GM19324 (cell line): ENCODE results near the gene GPR18.

Experiments used
- ATAC-seq: cut with Tn5 transposase; IDR thresholded peaks from one replicate; pipeline ENCODE4 v1.9.1; 2021; ENCODE audit warnings: mild to moderate bottlenecking, moderate library complexity; ENCODE audit not compliant: unreplicated experiment, low FRiP score

The GPR18 gene, protein sequence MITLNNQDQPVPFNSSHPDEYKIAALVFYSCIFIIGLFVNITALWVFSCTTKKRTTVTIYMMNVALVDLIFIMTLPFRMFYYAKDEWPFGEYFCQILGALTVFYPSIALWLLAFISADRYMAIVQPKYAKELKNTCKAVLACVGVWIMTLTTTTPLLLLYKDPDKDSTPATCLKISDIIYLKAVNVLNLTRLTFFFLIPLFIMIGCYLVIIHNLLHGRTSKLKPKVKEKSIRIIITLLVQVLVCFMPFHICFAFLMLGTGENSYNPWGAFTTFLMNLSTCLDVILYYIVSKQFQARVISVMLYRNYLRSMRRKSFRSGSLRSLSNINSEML

GRCh38 chr13:99258210-99258860 lies at the start of gene GPR18:
Gene GPR18 (minus strand): TSS chr13:99258379. CDS start chr13:99255872, 2,507 bp downstream.
- ATAC-seq = peak; percentile 75

DNA sequence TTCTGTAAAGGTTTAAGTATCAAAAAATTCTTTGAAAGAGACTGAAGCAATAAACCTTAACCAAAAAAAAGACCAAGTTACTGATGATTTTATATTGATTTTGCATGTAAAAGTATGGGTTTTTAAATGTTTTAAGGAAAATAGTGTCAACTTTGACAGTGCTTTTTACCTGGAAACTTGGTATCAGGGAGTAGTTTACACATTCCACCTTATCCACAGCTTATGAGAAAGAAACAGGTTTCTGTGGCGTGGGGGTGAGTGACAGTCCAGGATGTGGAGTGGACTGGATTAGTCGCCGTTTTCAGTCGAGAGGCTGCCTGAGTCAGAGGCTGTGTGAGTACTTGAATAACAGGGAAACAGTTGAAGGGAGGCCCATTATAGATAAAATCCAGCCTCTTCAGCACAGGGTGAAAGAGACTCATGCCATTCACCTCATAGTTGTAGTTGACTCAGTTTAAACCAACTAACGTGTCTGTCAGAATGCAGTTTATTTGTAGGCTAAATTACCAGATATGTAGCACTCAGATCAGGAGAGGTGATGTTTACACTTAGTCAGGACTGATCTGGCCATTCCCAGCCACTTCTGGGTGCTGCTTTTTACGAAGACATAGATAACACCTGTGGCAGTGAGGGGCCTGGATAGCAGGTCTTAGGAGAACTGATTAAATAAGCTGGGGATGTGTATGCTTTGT lies 49.6 kb upstream of the GPR18 start:
- no peak for ATAC-seq

DNA sequence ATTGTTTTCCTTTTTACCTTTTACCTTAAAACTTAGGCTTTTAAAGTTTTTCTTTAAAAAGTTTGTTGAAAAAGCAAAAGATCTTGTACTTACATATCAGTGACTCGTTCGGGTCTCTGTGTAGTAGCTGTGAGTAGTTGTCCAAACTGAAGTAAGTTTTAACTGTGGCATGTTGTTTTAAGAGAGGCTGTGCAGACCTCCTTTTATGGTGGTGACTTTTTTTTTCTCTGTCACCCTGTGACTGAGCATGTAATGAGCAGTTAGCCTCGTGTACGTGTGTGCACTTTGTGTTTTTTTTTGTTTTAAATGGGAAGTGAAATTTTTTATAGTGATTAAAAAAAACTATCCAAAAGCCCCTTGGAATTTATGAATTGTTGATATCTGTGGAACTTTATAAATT lies 49.1 kb upstream of the GPR18 start, which contains the start of gene GPR183:
TSS of gene GPR183 (minus strand) at position 153 of the 400 bp plus-strand sequence. CDS start 11,254 bp downstream, outside the sequence.
- ATAC-seq = peak; percentile 49

GRCh38 chr13:99305566-99305965 lies 47.4 kb upstream of the GPR18 start:
- ATAC-seq = no peak

- ATAC-seq = no peak
These were observed 47.0 kb upstream of the GPR18 start for GRCh38 chr13:99305158-99305557.

GRCh38 chr13:99304541-99304940 lies 46.4 kb upstream of the GPR18 start:
- no peak for ATAC-seq

- no peak for ATAC-seq
These were observed 45.8 kb upstream of the GPR18 start for GRCh38 chr13:99303863-99304521.

DNA sequence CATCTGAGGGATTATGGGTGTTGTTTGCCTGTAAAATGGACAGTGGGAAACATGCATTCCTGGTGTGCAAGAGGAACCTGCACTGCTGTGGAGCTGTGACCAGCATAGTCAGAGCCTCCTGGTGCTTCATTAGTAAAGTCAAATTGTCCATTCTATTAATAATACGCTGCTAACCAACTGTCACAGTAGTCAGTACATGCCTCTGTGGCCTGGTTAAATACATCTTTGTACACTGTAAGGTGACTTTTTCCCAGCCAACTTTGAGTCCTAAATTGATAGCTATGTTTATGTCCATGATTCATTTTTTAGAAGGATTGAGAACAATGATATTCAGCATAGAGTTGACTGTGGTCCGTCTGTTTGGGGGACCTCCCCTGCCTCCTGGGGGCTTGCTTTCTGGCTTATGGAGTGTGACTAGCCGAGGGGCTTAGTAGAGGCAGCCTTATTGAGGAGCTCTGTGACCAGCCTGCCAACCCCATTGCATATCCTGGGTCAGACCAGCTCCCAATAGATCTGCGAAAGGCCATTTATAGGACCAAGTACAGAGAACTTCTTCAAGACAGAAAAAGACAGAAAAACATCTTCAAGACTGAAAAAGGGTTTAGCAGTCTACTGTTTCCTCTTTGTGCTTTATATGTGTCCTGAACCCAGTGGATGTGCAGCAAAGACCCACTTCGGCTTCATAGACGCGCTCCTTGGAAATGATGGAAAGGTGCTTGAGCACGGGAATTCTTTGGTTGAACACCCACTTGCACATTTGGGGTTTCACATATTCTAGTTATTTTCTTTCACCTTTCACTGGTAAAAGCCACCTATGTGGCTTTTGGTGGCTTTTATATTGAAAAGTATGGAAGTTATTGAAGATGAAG lies 44.7 kb upstream of the GPR18 start:
- no peak for ATAC-seq

GRCh38 chr13:99301913-99302636 lies 43.9 kb upstream of the GPR18 start:
- no peak for ATAC-seq

- no peak for ATAC-seq
These were observed 43.1 kb upstream of the GPR18 start for GRCh38 chr13:99301056-99301838.

GRCh38 chr13:99299920-99300341 lies 41.8 kb upstream of the GPR18 start:
- no peak for ATAC-seq

DNA sequence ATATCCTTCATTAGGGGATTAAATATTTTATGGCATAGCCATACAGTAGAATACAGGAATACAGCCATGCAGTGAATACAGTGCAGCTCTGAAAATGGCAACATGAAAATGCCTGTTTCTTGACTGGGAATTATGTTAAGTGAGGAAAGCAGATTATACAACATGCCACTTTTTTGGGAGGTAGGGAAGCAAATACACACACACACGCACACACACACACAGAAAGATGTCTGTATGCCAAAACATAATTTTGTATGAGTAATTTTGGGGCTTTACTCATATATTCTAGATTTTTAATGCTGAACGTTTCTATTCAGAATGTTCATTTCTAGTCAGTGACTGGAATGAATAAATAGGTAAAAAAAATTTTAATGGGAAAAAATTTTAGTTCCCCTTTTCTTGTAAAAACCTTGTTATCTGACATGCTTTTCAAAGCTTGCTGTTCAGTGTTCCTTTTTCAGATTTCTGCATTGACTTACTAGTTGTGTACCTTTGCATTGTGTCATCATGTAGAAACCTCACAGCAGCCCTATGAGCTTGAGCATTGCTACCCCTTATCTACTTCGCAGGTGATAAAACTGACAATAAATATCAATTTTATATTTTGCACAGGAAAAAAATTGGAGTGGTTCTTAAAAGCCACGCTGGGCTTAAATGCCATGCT lies 41.2 kb upstream of the GPR18 start:
- ATAC-seq = no peak

DNA sequence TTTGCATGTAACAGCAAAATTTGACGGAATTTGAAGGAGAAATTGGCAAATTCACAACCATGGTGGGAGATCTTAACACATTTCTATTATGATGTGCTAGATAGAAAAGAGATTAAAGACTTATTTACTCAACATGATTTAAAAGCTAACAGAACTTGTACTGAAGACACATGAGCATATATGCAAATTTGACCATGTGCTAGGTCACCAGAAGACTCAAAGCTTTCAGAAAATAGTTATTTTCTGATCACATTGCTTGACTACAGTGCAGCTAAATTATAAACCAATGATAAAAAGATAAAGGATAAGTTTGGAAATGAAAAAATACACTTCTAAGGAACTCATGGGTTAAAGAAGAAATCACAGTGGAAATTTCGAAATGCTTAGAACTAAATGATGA lies 39.9 kb upstream of the GPR18 start:
- no peak for ATAC-seq

GRCh38 chr13:99297331-99297730 lies 39.2 kb upstream of the GPR18 start:
- ATAC-seq = no peak

- ATAC-seq = no peak
These were observed 38.2 kb upstream of the GPR18 start for GRCh38 chr13:99296398-99296797.

- ATAC-seq = no peak
These were observed 37.5 kb upstream of the GPR18 start for GRCh38 chr13:99295488-99296252.

DNA sequence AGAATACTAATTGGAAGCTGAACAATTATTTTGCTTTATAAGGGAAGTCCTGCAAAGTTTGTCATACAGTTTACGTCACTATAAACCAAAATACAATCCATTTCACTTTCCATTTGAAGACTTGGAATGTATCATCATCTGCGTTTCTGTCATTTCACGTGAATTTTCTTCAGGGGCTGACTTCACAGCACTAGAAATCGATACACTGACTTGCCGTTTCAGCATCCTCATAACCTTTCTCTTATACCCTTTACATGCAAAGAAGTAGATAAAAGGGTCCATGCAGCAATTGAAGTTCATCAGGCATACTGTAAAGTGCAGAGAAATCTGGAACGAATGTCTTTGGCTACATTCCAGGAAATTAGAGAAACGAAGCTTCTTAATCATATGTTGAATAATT lies 36.8 kb upstream of the GPR18 start:
- no peak for ATAC-seq
